KMS-11 (cell line): ENCODE data around the gene FAF1.

Experiments used
- H2AFZ ChIP-seq: fragments of 200-600 bp; sonication (generic); 2 replicates; pipeline ENCODE4 v1.6.1; 2016; ENCODE audit warnings: antibody characterized with exemption, mixed run types, low read depth
- H3K27ac ChIP-seq: fragments of 200-600 bp; sonication (generic); 2 replicates; pipeline ENCODE4 v1.6.1; 2016; ENCODE audit warnings: mild to moderate bottlenecking, mixed run types
- H3K27me3 ChIP-seq: fragments of 200-600 bp; sonication (generic); 2 replicates; pipeline ENCODE4 v1.6.1; 2017; ENCODE audit warnings: mild to moderate bottlenecking, low read depth, mixed run types, moderate library complexity; ENCODE audit not compliant: insufficient read depth
- H3K36me3 ChIP-seq: fragments of 200-600 bp; sonication (generic); 2 replicates; pipeline ENCODE4 v1.6.1; 2017; ENCODE audit warnings: mild to moderate bottlenecking, mixed run types; ENCODE audit not compliant: insufficient read depth
- H3K4me1 ChIP-seq: fragments of 200-600 bp; sonication (generic); 2 replicates; pipeline ENCODE4 v1.6.1; 2016; ENCODE audit warnings: mild to moderate bottlenecking, low read depth, mixed run types; ENCODE audit not compliant: poor library complexity, severe bottlenecking
- H3K4me2 ChIP-seq: fragments of 200-600 bp; sonication (generic); 2 replicates; pipeline ENCODE4 v1.7.0; 2016; ENCODE audit warnings: mild to moderate bottlenecking, mixed run types
- H3K4me3 ChIP-seq: fragments of 200-600 bp; sonication (generic); IDR thresholded peaks from 2 replicates; pipeline ENCODE4 v1.6.1; 2017; ENCODE audit warnings: low read depth, low read length, mixed read lengths; ENCODE audit not compliant: insufficient read depth
- H3K79me2 ChIP-seq: fragments of 200-600 bp; sonication (generic); 2 replicates; pipeline ENCODE4 v1.6.1; 2016; ENCODE audit warnings: low read depth, mixed run types; ENCODE audit not compliant: insufficient read depth
- H3K9ac ChIP-seq: fragments of 200-600 bp; sonication (generic); 2 replicates; pipeline ENCODE4 v1.6.1; 2016; ENCODE audit warnings: mild to moderate bottlenecking, mixed run types
- H4K20me1 ChIP-seq: fragments of 200-600 bp; sonication (generic); 2 replicates; pipeline ENCODE4 v1.6.1; 2016; ENCODE audit warnings: mild to moderate bottlenecking, mixed run types; ENCODE audit not compliant: insufficient read depth
- CTCF ChIP-seq: fragments of 200-600 bp; sonication (generic); conservative IDR thresholded peaks from 2 replicates; pipeline ENCODE4 v1.6.1; 2017; ENCODE audit warnings: low read depth, mild to moderate bottlenecking, antibody characterized with exemption, low read length, moderate library complexity, mixed read lengths

FAF1 gene

GRCh38 chr1:50424045-50424883, 535.8 kb downstream of the FAF1 start:
- H3K27me3 ChIP-seq = no peaks in the 10 kb centered on the region
- H3K4me3 ChIP-seq = no peak overlapping the region
- no peaks in the 10 kb centered on the region for H3K4me1 ChIP-seq
- no peak overlapping the region for H3K9ac ChIP-seq
- H2AFZ ChIP-seq = no peak overlapping the region
- H3K4me2 ChIP-seq = no peak overlapping the region
- H3K27ac ChIP-seq = no peak overlapping the region
- H3K36me3 ChIP-seq = no peaks in the 10 kb centered on the region
- TF ChIP-seq CTCF = no peak
- no peaks in the 10 kb centered on the region for H3K79me2 ChIP-seq
- H4K20me1 ChIP-seq = no peaks in the 10 kb centered on the region

GRCh38 chr1:50423670-50424000, 536.4 kb downstream of the FAF1 start:
- no peaks in the 10 kb centered on the region for H3K36me3 ChIP-seq
- no peak overlapping the region for H3K27ac ChIP-seq
- TF ChIP-seq CTCF = no peak
- no peaks in the 10 kb centered on the region for H4K20me1 ChIP-seq
- no peak overlapping the region for H3K4me3 ChIP-seq
- no peak overlapping the region for H2AFZ ChIP-seq
- no peak overlapping the region for H3K4me2 ChIP-seq
- no peaks in the 10 kb centered on the region for H3K79me2 ChIP-seq
- H3K27me3 ChIP-seq = no peaks in the 10 kb centered on the region
- H3K4me1 ChIP-seq = no peaks in the 10 kb centered on the region
- H3K9ac ChIP-seq = no peak overlapping the region

GRCh38 chr1:50422946-50423669, 537.0 kb downstream of the FAF1 start, which contains the start of gene DMRTA2:
Gene DMRTA2 (minus strand): TSS chr1:50423443. CDS start chr1:50421536, 1,907 bp downstream.
- Histone ChIP-seq H3K9ac (no peak within 1 kb of the TSS), H2AFZ (no peak within 1 kb of the TSS), H3K27me3 (no peaks in the 10 kb centered on the region), H3K4me3 (no peak within 1 kb of the TSS), H4K20me1 (no peaks in the 10 kb centered on the region), H3K4me1 (no peaks in the 10 kb centered on the region), H3K4me2 (no peak within 1 kb of the TSS), H3K27ac (no peak within 1 kb of the TSS), H3K79me2 (no peaks in the 10 kb centered on the region), H3K36me3 (no peaks in the 10 kb centered on the region)
- TF ChIP-seq CTCF = no peak

- Histone ChIP-seq H3K4me2 (no peak overlapping the region), H3K27me3 (no peaks in the 10 kb centered on the region), H3K4me3 (no peak overlapping the region), H4K20me1 (no peaks in the 10 kb centered on the region), H3K9ac (no peak overlapping the region), H3K36me3 (no peaks in the 10 kb centered on the region), H3K79me2 (no peaks in the 10 kb centered on the region), H3K27ac (no peak overlapping the region), H2AFZ (no peak overlapping the region), H3K4me1 (no peaks in the 10 kb centered on the region)
- no peak for TF ChIP-seq CTCF
These were observed 537.5 kb downstream of the FAF1 start for GRCh38 chr1:50422675-50422945.
